ENCODE measurements around the gene PID1.

Gene PID1

GRCh38 chr2:229059331-229060033, 211.6 kb downstream of the PID1 start:
- no peak for DNase-seq

- DNase-seq: no peak
These were observed 213.0 kb downstream of the PID1 start for GRCh38 chr2:229057976-229058553.

GRCh38 chr2:229054311-229054710, 216.8 kb downstream of the PID1 start:
- no peak for DNase-seq

- DNase-seq: no peak
These were observed 219.3 kb downstream of the PID1 start for GRCh38 chr2:229051798-229052197.

- no peak for DNase-seq
These were observed 221.0 kb downstream of the PID1 start for GRCh38 chr2:229050133-229050532.

- no peak for DNase-seq
These were observed 223.0 kb downstream of the PID1 start for GRCh38 chr2:229048134-229048533.

- DNase-seq: no peak
These were observed 225.4 kb downstream of the PID1 start for GRCh38 chr2:229045671-229046070.

GRCh38 chr2:229044581-229044980, 226.5 kb downstream of the PID1 start:
- DNase-seq: no peak

GRCh38 chr2:229043681-229044080, 227.4 kb downstream of the PID1 start:
- DNase-seq: no peak

- DNase-seq: no peak
These were observed 228.7 kb downstream of the PID1 start for GRCh38 chr2:229042349-229042748.

GRCh38 chr2:229041691-229042090, 229.4 kb downstream of the PID1 start:
- DNase-seq: no peak

- no peak for DNase-seq
These were observed 233.5 kb downstream of the PID1 start for GRCh38 chr2:229037621-229038020.

- no peak for DNase-seq
These were observed 237.3 kb downstream of the PID1 start for GRCh38 chr2:229033816-229034215.

- no peak for DNase-seq
These were observed 238.4 kb downstream of the PID1 start for GRCh38 chr2:229032608-229033234.

GRCh38 chr2:229027353-229028105, 243.6 kb downstream of the PID1 start:
- no peak for DNase-seq

- no peak for DNase-seq
These were observed 245.4 kb downstream of the PID1 start for GRCh38 chr2:229025653-229026052.

- no peak for DNase-seq
These were observed 248.4 kb downstream of the PID1 start for GRCh38 chr2:229022652-229023051.

- DNase-seq: no peak
These were observed 249.0 kb downstream of the PID1 start for GRCh38 chr2:229022071-229022470.

- no peak for DNase-seq
These were observed 261.3 kb downstream of the PID1 start for GRCh38 chr2:229009816-229010215.

GRCh38 chr2:229003256-229003655, 267.8 kb downstream of the PID1 start:
- DNase-seq: no peak

GRCh38 chr2:229001196-229001595, 269.9 kb downstream of the PID1 start:
- DNase-seq: no peak

GRCh38 chr2:228999326-228999725, 271.8 kb downstream of the PID1 start:
- DNase-seq: no peak

GRCh38 chr2:228988786-228989185, 282.3 kb downstream of the PID1 start:
- DNase-seq: no peak
